Pons (tissue), 1 donor: ENCODE measurements around the gene P2RY6.

Source experiments
- DNase-seq: peaks from one replicate; pipeline ENCODE4 v3.0.0-alpha.2; 2016; ENCODE audit warnings: low spot score

P2RY6 gene

GRCh38 chr11:73337846-73338245 lies 65.7 kb downstream of the P2RY6 start:
- no peak for DNase-seq

GRCh38 chr11:73338279-73338678 lies 66.1 kb downstream of the P2RY6 start:
- no peak for DNase-seq

DNA sequence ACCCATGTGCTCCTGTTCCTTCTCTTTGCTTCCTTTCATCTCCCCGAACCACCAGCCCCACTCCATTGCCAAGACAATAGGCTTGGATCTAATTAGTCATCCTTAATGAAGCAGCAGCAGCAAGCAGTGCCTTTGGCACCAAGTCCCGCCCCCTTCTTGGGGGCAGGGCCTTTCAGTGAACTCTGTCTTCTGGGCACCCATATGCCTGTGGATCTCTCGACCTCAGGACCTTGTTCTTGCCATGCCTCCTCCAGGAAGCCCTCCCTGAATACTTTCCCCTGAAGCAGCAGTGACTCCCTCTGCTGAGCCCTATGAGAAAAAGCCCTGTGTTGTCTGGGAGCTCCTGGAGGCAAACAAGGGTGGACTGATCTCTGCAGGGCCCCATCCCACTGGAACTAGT lies 68.0 kb downstream of the P2RY6 start:
- no peak for DNase-seq

DNA sequence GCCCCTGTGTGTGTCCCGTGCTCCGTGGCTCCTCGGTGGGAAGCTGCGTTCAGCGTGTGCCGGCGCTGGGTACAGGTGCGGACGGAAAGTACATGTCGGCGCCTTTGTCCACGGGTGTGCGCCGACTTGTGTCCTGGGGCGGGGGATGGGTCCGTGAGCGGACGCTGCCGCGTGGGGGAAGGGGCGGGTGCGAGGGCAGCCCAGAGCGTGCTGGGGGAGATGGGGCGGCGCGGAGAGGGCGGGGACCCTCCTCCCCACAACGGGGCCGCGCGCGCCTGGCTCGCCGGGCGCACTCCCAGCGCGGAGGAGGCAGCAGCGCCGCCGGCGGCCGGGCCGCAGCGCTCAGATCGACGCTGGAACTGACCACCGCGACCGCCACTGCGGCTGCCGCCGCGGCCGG lies 70.5 kb downstream of the P2RY6 start:
- no peak for DNase-seq

DNA sequence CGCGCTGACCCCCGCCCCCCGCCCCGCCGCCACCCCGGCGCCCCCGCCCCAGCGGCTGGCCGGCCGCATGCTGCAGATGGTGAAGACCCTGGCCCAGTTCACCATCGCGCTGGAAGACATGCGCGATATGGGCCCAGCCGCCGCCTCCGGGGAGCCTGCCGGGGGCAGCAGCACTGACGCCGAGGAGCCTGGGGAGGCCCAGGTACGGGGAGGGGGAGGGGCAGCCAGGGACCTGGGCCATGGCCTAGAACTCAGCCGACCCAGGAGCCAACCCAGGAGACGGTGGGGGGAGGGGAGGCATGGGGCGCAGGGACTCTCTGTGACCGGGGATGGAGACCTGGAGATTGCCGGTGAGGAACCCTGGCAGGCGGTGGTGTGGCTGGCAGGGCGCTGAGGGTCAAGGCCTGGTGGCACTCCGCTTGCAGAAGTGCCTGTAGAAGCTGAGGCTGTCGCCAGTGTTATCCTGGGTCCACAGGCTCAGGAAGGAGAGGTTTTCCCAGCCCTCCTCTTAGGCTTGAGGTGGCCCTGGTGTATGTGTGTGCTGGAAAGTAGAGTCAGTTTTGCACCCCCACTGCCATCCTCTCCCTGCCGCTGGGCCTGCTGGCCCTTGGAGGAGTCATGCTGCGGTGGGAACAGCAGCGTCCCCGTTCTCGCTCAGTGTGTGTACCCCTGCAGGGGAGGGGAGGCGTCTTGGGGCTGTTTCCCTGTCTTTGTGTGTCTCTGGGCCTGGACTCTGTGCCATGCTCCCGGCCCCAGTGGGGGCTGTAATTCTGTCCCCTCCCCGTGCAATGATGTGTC lies 71.1 kb downstream of the P2RY6 start:
- no peak for DNase-seq

DNA sequence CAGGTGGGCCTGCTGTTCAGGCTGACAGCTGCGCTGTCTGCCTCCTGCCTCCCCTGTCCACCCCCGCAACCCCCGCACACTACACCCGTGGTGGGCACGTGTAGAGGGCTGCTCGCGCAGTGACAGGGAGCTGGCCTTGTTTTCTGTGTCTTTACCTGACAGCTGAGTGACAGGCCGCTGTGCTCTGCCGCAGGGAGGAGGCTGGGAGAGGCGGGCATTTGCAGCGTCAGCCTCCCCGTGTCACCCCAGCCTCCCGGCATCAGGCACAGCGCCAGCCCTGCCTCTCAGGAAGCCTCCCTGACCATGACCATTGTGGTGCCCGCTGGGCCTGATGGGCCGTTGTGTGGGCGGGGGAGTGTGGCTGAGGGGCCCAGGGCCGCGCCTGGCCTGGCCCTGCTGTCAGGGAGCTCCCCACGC lies 72.1 kb downstream of the P2RY6 start:
- peak; percentile 28 for DNase-seq

DNA sequence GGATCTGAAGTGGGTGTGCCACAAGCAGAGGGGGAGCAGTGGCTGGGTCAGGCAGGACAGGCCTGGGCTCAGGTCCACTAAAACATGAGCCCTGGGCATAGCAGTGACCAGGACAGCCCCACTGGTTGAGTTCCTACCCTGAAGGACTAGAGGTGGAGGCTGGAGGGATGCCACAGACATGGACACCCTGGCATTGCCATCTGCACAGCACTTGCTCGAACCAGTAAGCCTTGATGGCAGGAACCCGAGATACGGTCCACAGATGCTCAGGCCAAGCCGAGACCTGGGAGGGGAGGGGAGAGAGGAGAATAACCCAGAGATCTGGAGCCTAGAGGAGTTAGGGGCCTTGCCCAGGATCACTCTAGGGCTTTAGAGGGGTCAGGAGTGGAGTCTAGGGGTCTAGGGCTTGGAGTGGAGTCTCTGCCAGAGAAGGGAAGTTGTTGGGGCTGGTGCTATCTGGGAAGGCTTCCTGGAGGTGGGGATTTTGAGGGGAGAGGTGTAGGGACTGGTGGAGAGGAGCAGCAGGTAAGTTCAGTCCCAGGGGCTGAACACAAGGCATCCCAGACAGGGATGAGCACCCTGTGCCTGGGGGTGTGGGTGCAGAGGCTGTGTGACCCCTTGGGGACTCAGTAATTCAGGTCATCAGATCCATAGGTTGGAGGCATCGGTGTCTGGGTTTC lies 73.5 kb downstream of the P2RY6 start:
- DNase-seq: no peak

DNA sequence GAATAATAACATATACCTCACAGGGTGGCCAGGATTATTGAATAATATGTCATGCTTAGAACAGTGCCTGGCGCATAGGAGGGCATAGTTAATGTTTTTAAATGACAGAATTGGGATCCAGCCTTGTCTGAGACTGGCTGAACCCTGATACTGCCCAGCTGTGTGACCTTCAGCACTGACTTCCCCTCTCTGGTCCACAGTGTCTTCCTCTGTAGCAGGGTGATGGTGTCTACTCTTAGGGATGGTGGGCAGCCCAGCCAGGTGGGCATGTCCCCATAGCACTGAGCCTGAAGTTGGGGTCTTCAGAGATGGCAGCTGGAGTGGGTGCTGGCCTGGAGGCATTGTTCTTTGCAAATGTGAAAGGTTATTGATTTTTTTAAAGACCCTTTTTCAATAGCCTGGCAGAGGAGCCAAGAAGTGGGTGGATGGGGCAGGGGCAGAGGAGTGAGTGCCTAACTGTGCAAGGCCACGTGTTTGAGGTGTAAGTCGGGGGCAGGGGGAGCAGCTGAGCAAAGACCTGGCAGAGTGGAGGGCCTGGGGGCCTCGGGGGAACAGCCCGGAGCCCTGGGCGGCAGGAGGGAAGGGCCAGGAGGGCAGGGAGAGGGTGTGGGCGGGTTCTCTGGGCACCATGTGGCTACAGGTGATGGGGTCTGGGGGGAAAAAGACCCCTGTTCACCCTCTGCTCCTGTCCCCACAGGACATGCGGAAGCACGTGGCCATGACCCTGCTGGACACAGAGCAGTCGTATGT lies 74.2 kb downstream of the P2RY6 start:
- DNase-seq: no peak

DNA sequence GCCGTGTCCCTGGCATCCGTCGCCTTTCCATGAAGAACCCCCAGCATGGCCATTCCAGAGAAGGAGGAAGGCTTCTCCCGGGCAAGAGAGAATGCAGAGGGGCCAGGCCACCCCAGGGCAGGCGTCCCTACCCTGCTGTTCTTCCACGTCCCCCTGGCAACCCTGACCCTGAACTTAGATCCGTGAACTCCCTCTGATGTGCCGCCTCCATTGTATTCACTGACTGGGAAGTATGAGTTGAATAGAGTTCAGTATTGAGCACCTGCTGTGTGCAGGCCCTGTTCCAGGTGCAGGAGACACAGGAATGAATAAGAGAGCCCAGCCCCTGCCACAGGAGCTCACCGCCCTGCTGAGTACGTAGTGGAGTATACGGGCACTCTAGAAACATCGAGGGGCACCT lies 74.9 kb downstream of the P2RY6 start:
- DNase-seq: no peak
